ENCODE data around the gene ADAMTS17.

DNA sequence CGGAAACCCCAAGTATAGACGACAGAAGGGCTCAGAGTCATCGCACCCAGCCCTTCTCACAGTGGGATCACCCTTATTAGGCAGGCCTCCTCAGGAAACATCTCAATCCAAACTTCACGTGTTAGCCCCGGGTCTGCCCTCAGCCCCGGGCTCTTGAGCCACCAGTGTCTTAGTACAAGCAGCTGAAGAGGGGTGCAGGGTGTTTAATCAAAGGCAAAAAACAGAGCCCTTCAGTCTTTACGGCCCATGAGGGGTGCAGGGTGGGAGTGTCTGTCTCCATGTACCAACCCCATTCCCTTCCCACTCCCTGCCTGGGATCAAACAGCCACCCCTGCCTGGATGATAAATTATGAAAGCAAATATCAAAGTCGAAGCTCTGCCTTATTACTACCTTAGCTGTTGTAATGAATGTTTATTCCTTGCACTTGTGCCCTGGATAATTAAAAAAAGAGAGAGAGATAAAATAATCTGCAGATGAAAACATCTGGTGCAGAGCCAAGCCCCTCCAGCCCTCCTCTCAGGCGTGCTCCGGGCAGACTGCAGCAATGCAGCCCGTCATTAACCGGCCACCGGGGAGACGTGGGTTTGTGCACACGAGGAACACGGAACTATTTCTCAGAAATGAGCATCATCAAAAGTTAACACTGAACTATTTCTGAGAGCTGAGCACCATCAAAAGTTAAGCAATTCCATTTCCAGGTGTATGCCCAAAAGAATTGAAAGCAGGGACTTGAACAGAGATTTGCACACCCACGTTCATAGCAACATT is 64.5 kb downstream of the ADAMTS17 start:
- TF ChIP-seq, protein P1, sequence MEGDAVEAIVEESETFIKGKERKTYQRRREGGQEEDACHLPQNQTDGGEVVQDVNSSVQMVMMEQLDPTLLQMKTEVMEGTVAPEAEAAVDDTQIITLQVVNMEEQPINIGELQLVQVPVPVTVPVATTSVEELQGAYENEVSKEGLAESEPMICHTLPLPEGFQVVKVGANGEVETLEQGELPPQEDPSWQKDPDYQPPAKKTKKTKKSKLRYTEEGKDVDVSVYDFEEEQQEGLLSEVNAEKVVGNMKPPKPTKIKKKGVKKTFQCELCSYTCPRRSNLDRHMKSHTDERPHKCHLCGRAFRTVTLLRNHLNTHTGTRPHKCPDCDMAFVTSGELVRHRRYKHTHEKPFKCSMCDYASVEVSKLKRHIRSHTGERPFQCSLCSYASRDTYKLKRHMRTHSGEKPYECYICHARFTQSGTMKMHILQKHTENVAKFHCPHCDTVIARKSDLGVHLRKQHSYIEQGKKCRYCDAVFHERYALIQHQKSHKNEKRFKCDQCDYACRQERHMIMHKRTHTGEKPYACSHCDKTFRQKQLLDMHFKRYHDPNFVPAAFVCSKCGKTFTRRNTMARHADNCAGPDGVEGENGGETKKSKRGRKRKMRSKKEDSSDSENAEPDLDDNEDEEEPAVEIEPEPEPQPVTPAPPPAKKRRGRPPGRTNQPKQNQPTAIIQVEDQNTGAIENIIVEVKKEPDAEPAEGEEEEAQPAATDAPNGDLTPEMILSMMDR (conservative IDR thresholded peaks at IDR 0.05): no peak
- TF ChIP-seq ZFX (IDR thresholded peaks at IDR 0.05): no peak
